Mesothelial cell of epicardium (in vitro differentiated cells): ENCODE results near the gene LRRC8D. TPM values are rescaled to one million over a fixed set of nuclear protein-coding genes. Genes with fewer than 3 reads are reported as not detected.
A peak's percentile ranks its signal among the peaks of the same experiment; 100 is the strongest.
"Not testable (repeated sequence)": the region's sequence is repeated elsewhere in the genome, so short reads cannot be mapped to it uniquely, and the experiment has no call there.

Experiments used
- DNase-seq, 2 experiments: peaks; one replicate each; pipeline ENCODE4 v3.0.0; 2021; ENCODE audit warnings: low spot score in 2 of 2; ENCODE audit not compliant: unreplicated experiment in 2 of 2
- H3K27ac Mint-ChIP-seq: 2 replicates; pipeline ENCODE4 v1.8.0; 2021; ENCODE audit warnings: mixed read lengths
- H3K27me3 Mint-ChIP-seq: 2 replicates; pipeline ENCODE4 v1.8.0; 2021; ENCODE audit warnings: low read depth, mixed read lengths
- H3K36me3 Mint-ChIP-seq: 2 replicates; pipeline ENCODE4 v1.8.0; 2021; ENCODE audit warnings: mixed read lengths
- H3K4me1 Mint-ChIP-seq: 2 replicates; pipeline ENCODE4 v1.8.0; 2021; ENCODE audit warnings: mixed read lengths
- H3K4me3 Mint-ChIP-seq: 2 replicates; pipeline ENCODE4 v1.8.0; 2021; ENCODE audit warnings: mild to moderate bottlenecking, moderate library complexity, mixed read lengths
- H3K9me3 Mint-ChIP-seq: 2 replicates; pipeline ENCODE4 v1.8.0; 2021; ENCODE audit warnings: mixed read lengths
- CTCF ChIP-seq: fragments of 200-600 bp; sonication (generic); IDR thresholded peaks from one replicate; pipeline ENCODE4 v1.5.0; 2021; ENCODE audit warnings: antibody characterized with exemption; ENCODE audit not compliant: unreplicated experiment
- total RNA-seq: library from RNA; stranded (reverse); gene quantifications from 3 replicates; pipeline ENCODE4 v1.2.1, GENCODE V29; 2021

LRRC8D gene
- 18.1 to 22.6 TPM (median 21.5 TPM) in 3 replicates for total RNA-seq

- peaks cover 24% of the 10 kb centered on the region for H3K4me1 Mint-ChIP-seq
- peak; percentile 55 to 83 for DNase-seq
- peaks cover 8% of the 10 kb centered on the region for H3K27me3 Mint-ChIP-seq
- TF ChIP-seq CTCF = no peak
- peak within 1 kb of the TSS; percentile 84 for H3K4me3 Mint-ChIP-seq
- no peaks in the 10 kb centered on the region for H3K9me3 Mint-ChIP-seq
- peak within 1 kb of the TSS; percentile 87 for H3K27ac Mint-ChIP-seq
- peaks cover 1% of the 10 kb centered on the region for H3K36me3 Mint-ChIP-seq
Observed at GRCh38 chr1:89820422-89821321, at the start of gene LRRC8D. Gene LRRC8D, plus strand, starts transcription at chr1:89821032. Its CDS starts 112,037 bp downstream, at chr1:89933069.

GRCh38 chr1:89771991-89772560, 48.8 kb upstream of the LRRC8D start:
- peaks cover 17% of the 10 kb centered on the region for H3K27me3 Mint-ChIP-seq
- H3K36me3 Mint-ChIP-seq = no peaks in the 10 kb centered on the region
- no peak for DNase-seq
- no peaks in the 10 kb centered on the region for H3K9me3 Mint-ChIP-seq
- no peak overlapping the region for H3K4me3 Mint-ChIP-seq
- TF ChIP-seq CTCF = no peak
- H3K4me1 Mint-ChIP-seq = no peaks in the 10 kb centered on the region
- no peak overlapping the region for H3K27ac Mint-ChIP-seq

- not testable (repeated sequence) for H3K4me1 Mint-ChIP-seq, H3K27ac Mint-ChIP-seq, H3K27me3 Mint-ChIP-seq, DNase-seq, H3K36me3 Mint-ChIP-seq, H3K9me3 Mint-ChIP-seq, H3K4me3 Mint-ChIP-seq
Observed at GRCh38 chr1:89776104-89776503, 44.7 kb upstream of the LRRC8D start.

GRCh38 chr1:89777271-89777670, 43.6 kb upstream of the LRRC8D start:
- H3K27ac Mint-ChIP-seq, H3K4me3 Mint-ChIP-seq, H3K9me3 Mint-ChIP-seq, H3K27me3 Mint-ChIP-seq, DNase-seq, H3K36me3 Mint-ChIP-seq, H3K4me1 Mint-ChIP-seq: not testable (repeated sequence)

GRCh38 chr1:89779151-89779940, 41.5 kb upstream of the LRRC8D start:
- Mint-ChIP-seq H3K27ac (no peak overlapping the region), H3K27me3 (peaks cover 3% of the 10 kb centered on the region), H3K36me3 (no peaks in the 10 kb centered on the region), H3K4me1 (peaks cover 6% of the 10 kb centered on the region), H3K9me3 (no peaks in the 10 kb centered on the region), H3K4me3 (no peak overlapping the region)
- no peak for TF ChIP-seq CTCF
- no peak for DNase-seq

- Mint-ChIP-seq H3K27me3 (peaks cover 3% of the 10 kb centered on the region), H3K36me3 (no peaks in the 10 kb centered on the region), H3K4me3 (no peak overlapping the region), H3K9me3 (no peaks in the 10 kb centered on the region), H3K27ac (no peak overlapping the region), H3K4me1 (peaks cover 6% of the 10 kb centered on the region)
- no peak for DNase-seq
- no peak for TF ChIP-seq CTCF
Observed at GRCh38 chr1:89780721-89781120, 40.1 kb upstream of the LRRC8D start.
